Cerebellar nuclear complex (tissue), 1 donor: ENCODE data around the gene DDX52.
"Not testable (repeated sequence)": the region's sequence is repeated elsewhere in the genome, so short reads cannot be mapped to it uniquely, and the experiment has no call there.

Experiments used
- DNase-seq, 2 experiments: peaks; one replicate each; lab custom pipeline; 2025; lab: John Stamatoyannopoulos, UW

Gene DDX52

GRCh38 chr17:37650419-37651003, 7.3 kb upstream of the DDX52 start:
- DNase-seq: no peak

GRCh38 chr17:37648555-37648954, 5.3 kb upstream of the DDX52 start:
- no peak for DNase-seq

DNA sequence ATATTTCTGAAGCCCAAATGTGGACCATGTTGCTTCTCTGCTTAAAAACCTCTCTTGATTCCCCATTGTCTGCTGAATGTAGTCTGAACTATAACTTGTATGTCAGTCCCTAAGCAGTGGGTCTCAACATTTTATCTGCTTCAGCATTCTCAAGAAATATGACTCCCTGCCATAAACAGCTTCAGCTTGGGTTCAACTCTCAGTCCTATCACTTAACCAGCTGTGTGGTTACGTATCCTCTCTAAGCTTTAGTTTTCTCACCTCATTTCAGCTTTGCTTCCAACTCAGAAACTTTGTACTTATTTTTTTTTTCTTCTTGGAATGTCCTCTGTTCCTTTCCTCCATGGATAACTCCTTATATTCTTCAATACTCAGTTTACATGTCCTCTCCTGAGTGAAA, 4.6 kb upstream of the DDX52 start:
- no peak for DNase-seq

GRCh38 chr17:37643869-37644268, 623 bp upstream of the DDX52 start:
- no peak for DNase-seq

DNA sequence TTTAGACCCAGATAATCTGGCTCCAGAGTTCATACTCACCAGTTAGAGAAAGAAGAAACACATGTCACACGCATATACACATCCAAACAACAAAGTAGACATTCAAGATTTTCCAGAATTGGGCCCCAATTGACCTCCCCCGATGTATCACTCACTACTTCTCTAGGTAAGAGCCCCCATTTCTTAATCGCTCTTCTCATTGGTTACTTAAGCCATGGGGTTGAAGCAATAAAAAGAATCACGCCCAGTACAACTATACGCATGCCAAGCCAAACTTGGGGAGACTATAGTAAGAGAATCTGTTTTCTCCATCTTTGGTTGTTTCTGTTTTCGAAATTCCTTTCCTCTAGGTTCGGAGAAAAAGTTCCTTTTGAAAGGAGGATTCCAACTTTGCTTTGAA, 565 bp downstream of the DDX52 start:
- DNase-seq: no peak

DNA sequence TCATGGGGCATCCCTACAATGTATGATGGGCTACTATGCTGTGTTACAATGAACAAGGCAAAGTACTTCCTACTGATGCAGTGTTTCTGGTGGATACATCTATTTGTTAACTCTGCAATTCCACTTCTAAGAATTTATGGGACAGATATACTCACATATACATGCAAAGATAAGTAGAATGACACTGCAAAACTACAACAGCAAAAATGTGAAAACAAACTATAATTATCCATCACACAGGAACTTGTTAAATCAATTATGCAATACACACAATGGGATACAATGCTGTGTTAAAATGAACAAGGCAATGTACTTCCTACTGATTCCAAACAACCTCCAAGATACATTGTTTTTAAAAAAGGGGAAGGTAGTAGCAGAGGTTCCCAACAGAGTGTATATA, 3.2 kb downstream of the DDX52 start:
- no peak for DNase-seq

DNA sequence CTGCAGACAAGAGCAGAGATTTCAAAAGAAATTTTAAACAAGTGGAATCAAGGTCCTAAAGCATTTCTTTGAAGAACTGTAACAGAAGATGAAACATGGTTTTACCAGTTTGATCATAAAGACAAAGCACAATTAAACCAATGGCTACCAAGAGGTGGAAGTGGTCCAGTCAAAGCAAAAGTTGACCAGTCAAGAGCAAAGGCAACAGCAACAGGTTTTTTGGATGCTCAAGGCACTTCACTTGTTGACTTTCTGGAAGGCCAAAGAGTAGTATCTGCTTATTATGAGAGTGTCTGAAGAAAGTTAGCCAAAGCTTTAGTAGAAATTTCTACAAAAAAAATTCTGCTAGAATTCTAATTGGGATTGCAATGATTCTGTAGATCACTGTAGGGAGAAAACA, 5.3 kb downstream of the DDX52 start:
- DNase-seq: no peak

DNA sequence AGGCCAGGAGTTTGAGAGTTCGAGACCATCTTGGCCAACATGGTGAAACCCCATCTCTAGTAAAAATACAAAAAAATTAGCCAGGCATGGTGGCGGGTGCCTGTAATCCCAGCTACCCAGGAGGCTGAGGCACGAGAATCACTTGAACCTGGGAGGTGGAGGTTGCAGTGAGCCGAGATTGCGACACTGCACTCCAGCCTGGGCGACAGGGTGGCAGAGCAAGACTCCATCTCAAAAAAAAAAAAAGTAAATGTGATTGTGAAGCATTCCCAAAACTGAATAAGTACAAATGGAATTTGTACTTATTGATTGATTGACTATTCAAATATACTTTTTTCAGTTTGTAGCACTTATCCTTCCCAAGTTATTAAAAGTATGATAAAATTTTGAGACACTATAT, 26.8 kb downstream of the DDX52 start:
- DNase-seq: not testable (repeated sequence)

DNA sequence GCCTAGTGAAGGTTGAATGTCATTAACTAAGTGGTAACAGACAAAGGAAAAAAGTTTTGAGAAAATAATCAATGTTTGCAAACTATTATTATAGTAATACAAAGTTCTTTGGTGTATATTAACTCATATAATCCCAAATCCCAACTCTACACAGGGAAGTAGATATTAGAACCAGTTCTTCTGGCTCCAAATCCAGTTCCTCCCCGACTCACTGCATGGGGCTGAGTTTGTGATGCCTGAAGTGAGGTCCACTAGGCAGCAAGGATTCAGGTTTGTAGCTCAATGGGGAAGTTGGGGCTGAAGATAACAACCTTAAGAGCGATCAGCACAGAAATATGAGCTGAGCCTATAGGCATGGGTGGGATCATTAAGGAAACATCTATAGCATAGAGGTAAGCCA, 28.4 kb downstream of the DDX52 start:
- DNase-seq: no peak

- no peak for DNase-seq
These were observed 28.9 kb downstream of the DDX52 start for GRCh38 chr17:37614391-37614790.

DNA sequence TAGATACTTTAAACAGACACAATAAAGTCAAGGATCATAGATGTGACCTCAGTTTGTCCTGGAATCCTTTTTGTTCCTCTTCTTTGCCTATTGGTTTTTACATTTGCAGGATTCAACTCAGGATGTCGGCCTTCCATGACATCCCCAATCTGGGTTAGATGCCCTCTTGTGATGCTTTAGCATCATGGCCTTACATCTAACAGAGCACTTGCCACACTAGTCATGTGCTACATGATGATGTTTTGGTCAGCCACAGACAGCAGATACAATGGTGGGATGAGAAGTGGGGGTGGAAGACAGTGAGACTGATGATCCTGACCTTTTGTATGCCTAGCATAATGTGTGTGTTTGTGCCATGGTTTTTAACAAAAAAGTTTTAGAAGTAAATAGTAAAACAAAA, 32.3 kb downstream of the DDX52 start:
- DNase-seq: no peak

- not testable (repeated sequence) for DNase-seq
These were observed 33.2 kb downstream of the DDX52 start for GRCh38 chr17:37610041-37610420.

DNA sequence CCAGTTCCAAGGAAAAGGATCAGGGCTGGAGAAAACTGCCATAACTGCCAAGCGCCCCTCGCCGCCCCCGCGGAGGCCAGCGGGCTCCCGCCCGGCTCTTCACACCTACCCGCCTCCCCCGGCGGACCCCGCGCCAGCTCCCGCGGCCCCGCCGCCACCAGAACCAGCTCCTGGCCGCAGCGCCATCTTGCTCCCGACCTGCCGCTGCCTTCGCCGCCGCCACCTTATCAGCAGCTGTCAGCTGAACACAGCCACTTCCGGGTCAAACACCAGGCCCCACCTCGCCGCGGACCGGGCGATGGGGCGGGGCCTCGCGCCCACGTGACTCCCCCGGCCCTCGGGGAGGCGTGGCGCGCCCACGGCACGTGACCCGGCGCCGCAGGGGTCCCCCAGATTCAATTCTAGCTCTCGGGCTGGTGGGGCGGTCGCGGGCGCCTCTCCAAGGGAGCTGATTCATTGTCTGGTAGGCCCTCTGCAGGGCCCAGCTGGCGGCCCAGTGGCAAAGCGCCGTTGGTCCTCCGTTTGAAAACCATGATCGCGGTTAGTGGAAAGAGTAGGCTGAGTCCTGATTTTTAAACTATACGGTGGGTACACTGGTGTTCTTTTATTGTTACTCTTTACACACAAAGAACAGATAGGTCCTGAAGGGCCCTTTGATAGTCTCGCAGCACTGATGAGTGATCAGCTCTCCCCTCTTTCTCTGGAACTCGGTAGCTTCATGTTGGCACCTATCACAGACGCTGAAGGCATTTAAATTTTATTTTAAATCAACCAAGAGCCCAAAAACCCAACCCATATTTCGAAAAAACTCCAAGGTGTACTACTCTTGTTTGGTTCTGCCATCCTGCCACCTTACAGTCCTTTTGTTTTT, 33.8 kb downstream of the DDX52 start, which contains the start of gene SYNRG:
TSS of gene SYNRG (minus strand) at position 249 of the 871 bp plus-strand sequence. CDS start at position 186, 63 bp downstream.
- DNase-seq: peak; percentile 59 to 84

DNA sequence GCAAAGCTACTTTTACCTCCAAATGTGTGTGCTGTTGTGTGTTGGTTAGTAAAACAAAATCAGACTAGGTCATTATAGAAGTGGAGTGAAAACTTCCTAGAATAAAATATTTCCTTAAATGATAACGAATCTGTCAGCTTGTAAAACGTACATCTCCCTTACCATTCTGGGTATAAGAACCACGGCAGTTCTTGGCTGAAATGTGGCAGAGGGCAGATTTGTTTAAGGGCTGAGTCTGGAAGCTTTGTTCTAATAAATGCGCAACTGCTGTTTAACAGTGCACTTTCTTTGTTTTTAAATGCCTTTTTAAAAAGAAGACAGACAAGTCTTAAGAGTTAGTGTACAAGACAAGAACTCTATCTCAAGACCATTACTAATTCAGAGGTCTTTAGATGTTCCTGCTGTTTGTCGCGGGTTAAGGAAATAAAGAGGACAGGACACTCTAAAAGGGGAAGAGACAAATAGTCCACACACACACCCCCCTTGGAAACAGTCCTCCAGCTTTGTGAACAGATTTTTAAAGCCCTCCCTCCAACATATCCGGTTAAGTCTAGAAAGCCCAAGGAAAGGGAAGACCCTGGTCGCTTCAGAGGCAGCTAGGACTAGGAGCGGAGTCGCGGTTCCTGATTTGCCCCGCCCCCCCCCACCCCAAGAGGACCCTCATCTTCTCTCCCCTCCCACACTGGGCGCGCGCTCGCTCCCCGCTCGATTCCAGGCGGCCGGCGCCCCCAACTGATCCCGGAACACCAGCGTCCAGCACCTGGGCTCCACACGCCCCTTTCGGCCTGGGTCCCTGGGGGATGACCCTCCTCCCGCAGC, 34.7 kb downstream of the DDX52 start:
- DNase-seq: no peak

DNA sequence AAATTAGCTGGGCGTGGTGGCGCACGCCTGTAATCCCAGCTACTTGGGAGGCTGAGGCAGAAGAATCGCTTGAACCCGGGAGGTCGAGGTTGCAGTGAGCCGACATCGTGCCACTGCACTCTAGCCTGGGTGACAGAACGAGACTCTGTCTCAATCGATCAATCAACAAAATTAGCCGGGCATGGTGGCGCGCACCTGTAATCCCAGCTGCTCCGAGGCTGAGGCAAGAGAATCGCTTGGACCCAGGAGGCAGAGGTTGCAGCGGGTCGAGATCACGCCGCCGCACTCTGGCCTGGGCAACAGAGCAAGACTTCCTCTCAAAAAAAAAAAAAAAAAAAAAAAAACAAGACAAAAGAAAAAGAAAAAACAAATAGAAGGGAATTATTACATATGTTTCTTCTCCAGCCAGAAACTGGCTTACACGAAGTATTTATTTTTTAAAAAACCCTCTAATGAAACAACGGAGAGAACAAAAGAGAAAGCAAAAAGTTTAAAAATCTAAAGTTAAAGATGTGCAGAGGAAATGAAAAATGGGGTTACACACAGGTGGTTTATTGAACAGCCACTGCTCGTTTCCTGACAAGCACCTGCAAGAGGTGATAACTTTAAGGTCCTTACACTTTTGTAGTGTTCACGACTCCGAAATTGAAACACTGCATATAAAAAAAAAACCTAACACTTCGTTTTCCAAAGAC, 35.5 kb downstream of the DDX52 start:
- DNase-seq: no peak

- DNase-seq: no peak
These were observed 37.3 kb downstream of the DDX52 start for GRCh38 chr17:37605813-37606505.

- no peak for DNase-seq
These were observed 38.2 kb downstream of the DDX52 start for GRCh38 chr17:37605081-37605480.

DNA sequence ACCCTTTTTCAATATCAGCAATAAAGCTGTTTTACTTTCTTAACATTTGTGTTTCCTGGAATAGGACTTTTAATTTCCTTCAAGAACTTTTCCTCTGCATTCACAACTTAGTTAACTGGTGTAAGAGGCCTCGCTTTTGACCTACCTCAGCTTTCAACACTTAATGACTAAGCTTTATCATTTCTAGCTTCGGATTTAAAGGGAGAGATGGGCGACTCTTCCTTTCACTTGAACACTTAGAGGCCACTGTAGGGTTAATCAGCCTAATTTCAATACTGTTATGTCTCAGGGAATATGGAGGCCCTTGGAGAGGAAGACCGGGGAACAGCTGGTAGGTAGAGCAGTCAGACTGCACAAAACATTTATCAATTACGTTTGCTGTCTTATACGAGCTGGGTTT, 38.7 kb downstream of the DDX52 start:
- no peak for DNase-seq

GRCh38 chr17:37598145-37598544, 45.1 kb downstream of the DDX52 start:
- DNase-seq: no peak

DNA sequence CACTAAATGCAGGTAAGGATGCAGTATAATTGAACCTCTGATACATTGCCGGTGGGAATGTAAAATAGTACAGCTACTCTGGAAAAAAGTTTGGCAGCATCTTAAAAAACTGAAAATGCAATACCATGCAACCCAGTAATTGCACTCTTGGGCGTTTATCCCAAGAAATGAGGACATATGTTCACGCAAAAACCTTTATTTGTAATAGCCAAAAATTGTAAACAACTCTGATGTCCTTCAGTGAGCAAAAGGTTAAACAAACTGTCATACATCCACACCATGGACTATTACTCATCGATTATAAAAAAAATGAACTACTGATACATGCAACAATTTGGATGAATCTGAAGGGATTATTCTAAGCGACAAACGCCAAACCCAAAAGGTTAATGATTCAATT, 51.0 kb downstream of the DDX52 start:
- no peak for DNase-seq

GRCh38 chr17:37585066-37585465, 58.2 kb downstream of the DDX52 start:
- DNase-seq: no peak
